Vagina (tissue), 2 donors: ENCODE measurements around the gene FCHSD2.

Source experiments
- POLR2A ChIP-seq, 2 donors: fragments of 450-650 bp; IDR thresholded peaks; one replicate each; pipeline ENCODE4 v1.6.1; 2017; ENCODE audit warnings: antibody characterized with exemption in 2 of 2, mild to moderate bottlenecking in 2 of 2, moderate library complexity in 2 of 2
- POLR2AphosphoS5 ChIP-seq, 2 donors: sonication (generic); formaldehyde crosslinking; IDR thresholded peaks; one replicate each; pipeline ENCODE4 v1.9.0; 2017; ENCODE audit warnings: antibody characterized with exemption in 2 of 2, mild to moderate bottlenecking in 2 of 2, low read depth in 1 of 2; ENCODE audit not compliant: insufficient read depth in 1 of 2

GRCh38 chr11:72805216-72805615, 336.9 kb downstream of the FCHSD2 start:
- TF ChIP-seq POLR2AphosphoS5 (IDR thresholded peaks at IDR 0.05; ENCODE audit: insufficient read depth in 1 of 2, low read depth in 1 of 2) (no peak), POLR2A (IDR thresholded peaks at IDR 0.05) (no peak)
